GOT3 (cell line): ENCODE data around the gene SLC11A2.

Source experiments
- DNase-seq: peaks from one replicate; lab custom pipeline; 2025; ENCODE audit warnings: mixed read lengths; lab: John Stamatoyannopoulos, UW

The SLC11A2 gene

DNA sequence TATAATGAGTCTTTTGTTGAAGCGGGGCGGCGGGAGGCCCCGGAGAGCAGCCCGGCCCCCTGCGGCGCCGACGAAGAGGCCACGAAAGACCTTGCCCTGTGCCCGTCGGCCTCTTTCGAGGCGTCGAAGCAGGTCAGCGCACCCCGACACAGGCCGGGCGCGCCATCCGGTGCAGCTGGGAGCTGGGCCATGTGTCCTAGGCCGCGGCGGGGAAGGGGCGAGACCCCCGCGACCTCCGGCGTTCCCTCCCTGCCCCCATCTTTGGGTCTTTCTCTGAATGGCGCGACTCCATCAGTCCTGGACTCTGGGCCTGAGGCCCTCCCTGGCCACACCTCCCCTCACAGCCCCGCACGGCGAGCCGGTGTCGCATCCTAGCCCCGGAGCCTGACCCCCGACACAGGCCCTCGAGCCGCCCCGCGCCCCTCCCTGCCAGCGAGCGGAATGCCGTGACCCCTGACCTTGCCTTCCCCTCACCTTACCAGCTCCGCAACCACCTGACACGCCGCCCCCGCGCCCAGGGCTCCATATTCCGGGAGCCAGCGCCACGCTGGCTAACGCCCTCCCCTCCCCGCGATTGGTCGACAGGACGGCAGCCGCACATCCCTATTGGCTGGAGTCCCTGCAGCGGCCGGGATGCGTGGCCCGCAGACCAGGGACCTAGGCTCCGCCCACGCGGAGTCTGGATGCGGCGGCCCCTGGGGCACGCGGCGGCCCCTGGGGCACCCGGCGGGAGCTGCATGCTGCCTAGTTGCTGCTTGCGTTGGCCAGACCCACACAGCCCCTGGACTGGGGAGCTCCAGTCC, at the start of gene SLC11A2:
TSS of gene SLC11A2 (minus strand) at position 549 of the 803 bp plus-strand sequence. CDS start 15,656 bp downstream, outside the sequence.
- peak; percentile 100 for DNase-seq

GRCh38 chr12:51075390-51075789, 49.2 kb upstream of the SLC11A2 start:
- DNase-seq: no peak

- DNase-seq: no peak
Observed at GRCh38 chr12:51071663-51072062, 45.5 kb upstream of the SLC11A2 start.

DNA sequence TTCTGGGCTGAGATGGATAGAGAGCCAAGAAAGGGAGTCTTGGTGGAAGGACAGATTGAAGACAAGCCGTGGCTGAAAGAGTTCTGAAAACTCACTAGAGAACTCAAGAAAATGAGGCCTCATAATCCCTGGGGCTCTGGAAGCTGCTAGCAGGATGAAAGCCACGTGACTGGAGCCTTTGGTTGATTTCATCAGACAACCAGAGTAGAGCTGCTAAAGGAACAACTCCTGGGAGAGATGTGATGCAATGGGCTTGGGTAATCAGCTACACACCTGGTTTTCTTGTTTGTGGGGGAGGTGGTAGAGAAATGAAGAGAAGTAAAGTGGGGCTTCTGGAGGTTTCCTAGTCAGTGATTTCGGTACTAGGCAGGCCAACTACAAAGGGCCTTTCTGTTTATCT, 43.8 kb upstream of the SLC11A2 start:
- DNase-seq: no peak

DNA sequence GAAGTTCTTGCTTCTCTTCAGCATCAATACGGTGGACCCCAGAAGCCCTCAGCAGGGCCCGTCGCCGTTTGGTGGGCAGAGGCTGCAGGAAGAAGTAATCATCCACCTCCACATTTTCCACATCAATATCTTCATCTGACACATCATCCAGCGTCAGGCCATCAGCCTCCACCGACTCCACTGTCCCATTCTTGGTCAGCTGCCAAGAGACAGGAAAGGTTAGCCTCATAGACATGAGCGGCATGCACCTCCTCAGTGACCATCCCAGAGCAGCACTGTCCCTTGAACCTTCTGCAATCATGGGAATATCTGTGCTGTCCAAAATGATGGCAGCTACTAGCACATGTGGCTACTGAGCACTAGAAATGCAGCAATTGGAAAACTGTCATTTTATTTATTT, 41.6 kb upstream of the SLC11A2 start:
- no peak for DNase-seq

DNA sequence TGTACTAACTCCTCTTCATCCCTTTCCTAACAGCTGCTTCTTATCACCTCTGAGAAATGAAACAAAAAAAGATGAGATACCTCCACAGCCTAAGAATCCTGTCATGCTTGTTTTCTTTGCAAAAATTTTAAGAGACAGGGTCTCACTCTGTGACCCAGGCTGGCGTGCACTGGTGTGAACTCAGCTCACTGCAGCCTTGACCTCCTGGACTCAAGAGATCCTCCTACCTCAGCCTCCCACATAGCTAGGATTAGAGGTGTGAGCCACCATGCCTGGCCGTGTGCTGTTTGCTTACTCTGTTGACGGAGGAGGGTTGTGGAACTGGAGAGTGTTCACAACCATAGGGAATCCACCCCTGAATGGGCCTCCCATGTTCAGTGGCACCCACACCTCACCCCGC, 41.0 kb upstream of the SLC11A2 start:
- no peak for DNase-seq

DNA sequence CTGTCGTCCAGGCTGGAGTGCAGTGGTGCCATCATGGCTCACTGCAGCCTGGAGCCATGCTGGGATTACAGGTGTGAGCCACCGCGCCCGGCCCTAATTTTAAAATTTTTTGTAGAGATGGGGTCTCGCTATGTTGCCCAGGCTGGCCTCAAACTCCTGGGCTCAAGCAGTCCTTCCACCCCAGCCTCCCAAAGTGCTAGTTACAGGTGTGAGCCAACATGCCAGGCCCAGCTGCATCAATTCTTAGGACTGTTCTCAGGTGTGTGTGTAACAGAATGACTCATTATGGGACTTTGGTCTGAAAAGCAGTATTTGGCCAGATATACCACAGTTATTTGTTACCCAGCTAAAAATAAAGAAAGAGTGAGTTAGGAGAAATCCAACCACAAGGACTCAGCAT, 39.3 kb upstream of the SLC11A2 start:
- no peak for DNase-seq

GRCh38 chr12:51062631-51063397, 36.6 kb upstream of the SLC11A2 start:
- DNase-seq: no peak

- no peak for DNase-seq
Observed at GRCh38 chr12:51059086-51059485, 32.9 kb upstream of the SLC11A2 start.

GRCh38 chr12:51056242-51056641, 30.1 kb upstream of the SLC11A2 start:
- DNase-seq: peak; percentile 71

DNA sequence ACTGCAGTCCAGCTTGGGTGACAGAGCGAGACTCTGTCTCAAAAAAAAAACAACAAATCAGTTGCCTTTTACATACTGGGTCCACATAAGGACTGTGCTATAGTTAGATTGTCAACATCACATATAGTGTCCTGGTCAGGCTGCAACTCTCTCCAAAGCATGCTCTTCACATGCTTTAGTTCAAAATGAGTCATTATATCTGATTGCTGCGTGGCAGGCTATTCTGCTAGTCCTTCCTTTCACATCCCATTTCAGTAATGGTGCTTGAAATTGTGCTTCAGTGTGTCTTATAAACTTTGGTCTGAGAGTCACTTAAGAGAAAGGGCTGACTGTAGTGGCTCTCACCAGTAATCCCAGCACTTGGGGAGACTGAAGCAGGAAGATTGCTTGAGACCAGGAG, 28.9 kb upstream of the SLC11A2 start:
- DNase-seq: no peak

DNA sequence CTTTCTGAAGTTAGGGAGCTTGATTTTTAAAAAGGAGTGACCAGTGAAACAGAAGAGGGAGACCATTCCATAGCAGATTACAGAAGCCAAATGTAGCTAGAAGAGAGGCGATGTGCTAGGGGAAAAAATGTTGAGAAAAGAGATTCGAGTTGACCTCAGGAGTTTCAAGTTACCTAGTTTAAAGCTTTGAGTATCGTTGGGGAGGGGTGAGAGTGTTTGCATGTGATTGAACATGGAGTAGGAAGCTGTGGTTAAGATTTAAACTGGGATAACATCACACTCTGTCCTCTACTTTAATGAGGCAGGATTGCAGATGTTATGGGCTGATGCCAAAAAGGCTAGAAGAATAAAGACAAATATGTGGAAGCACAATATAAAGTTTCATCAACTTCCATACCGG, 25.6 kb upstream of the SLC11A2 start:
- DNase-seq: no peak

DNA sequence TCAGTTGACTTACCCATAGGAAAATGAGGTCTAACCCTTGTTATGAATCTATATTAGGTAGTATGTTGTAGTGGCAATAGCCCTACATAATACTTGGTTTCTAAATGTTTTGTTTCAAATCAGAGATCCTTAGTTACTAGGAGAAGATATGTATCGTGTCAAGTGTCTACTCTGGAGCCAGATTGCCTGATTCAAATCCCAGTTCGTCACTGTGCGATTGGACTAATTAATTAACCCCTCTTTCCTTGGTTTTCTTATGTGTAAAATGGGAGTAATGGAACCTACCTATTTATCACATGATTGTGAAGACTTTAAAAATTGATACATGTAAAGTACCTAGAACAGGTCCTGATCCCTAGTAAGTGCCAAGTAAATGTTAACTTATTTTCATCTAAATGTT, 23.3 kb upstream of the SLC11A2 start:
- DNase-seq: no peak

DNA sequence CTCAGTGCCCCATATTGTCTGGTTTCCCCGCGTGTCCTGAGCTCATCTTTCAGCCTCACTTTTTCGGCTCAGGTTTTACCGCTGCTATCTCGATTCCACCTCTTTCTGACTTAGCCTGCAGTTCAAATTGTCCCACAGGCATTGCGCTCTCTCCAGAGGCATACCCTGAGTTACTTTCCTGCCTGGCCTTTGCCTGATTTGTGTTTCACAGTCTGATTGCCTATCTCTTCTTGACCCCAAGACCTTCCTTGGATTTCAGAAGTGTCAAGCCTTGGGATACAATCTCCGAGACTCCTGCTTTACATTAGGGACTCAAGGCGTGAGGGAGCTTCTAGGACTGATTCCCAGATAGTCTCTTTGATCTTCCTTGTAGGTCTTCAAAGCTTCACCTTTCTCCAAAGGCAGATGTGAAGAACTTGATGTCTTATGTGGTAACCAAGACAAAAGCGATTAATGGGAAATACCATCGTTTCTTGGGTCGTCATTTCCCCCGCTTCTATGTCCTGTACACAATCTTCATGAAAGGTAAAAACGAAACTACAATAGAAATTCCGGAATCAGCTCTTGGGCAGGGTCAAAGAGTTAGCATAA, 22.6 kb upstream of the SLC11A2 start:
- peak; percentile 83 for DNase-seq

GRCh38 chr12:51047655-51048540, 21.7 kb upstream of the SLC11A2 start, which contains the start of gene LETMD1:
LETMD1 (plus strand) TSS chr12:51048327; CDS start chr12:51048357, 30 bp downstream.
- DNase-seq: peak; percentile 100

GRCh38 chr12:51036279-51036678, 10.1 kb upstream of the SLC11A2 start:
- DNase-seq: no peak

- DNase-seq: no peak
Observed at GRCh38 chr12:51033457-51034089, 7.4 kb upstream of the SLC11A2 start.

DNA sequence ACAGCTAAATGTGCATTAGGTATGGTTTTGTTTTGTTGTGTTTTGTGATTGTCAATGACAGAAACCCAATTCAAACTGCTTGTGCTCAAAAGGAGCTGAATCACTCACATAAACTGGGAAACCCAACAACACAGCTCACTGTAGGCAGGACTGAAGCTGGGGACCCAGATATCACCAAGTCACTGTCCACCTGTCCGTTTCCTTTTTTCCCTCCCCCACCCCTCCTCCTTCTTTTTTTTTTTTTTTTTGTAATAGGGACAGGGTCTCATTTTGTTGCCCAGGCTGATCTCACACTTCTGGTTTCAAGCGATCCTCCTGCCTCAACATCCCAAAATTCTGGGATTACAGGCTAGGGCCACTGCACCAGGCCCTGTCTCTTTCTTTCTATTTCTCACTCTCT, 6.9 kb upstream of the SLC11A2 start:
- DNase-seq: no peak

- DNase-seq: no peak
Observed at GRCh38 chr12:51028813-51029150, 2.6 kb upstream of the SLC11A2 start.

- DNase-seq: peak; percentile 65
Observed at GRCh38 chr12:51028126-51028812, 2.1 kb upstream of the SLC11A2 start.

DNA sequence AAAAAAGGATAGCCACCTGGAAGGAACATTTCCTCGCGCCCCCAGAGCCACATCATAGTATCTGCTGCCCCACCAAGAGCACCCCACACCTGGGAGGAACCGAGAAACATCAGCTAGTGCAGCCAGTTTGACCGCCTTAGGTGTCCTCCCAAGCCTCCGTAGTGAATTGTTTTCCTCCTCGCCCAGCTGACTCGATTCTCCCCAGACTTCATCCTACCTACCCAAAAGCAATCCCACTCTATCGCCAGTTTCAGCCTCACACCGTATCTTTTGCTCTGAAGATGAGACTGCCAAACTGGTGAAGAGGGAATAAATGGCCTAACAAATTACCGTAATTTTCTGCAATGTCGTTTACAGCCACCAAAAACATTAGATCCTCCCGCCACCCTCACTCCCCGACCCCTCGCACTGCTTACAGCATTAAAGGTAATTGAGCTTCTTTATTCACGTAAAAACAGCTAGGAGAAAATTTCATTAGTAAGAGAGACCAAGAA, 1.2 kb upstream of the SLC11A2 start:
- no peak for DNase-seq
